SU-DHL-6 (cell line): ENCODE data around the gene TRIM29.

ENCODE experiments used
- H2AFZ ChIP-seq: fragments of 200-600 bp; sonication (generic); 2 replicates; pipeline ENCODE4 v1.6.1; 2014; ENCODE audit warnings: low read depth, mild to moderate bottlenecking, moderate library complexity, mixed read lengths, antibody characterized with exemption, low read length; ENCODE audit not compliant: severe bottlenecking
- H3F3A ChIP-seq: fragments of 200-600 bp; shearing (Covaris generic); 2 replicates; pipeline ENCODE4 v1.6.0; 2016; ENCODE audit warnings: antibody characterized with exemption, mild to moderate bottlenecking; ENCODE audit not compliant: insufficient read depth
- H3K27ac ChIP-seq: fragments of 200-600 bp; sonication (generic); 2 replicates; pipeline ENCODE4 v1.5.1; 2016; ENCODE audit warnings: low read depth, mild to moderate bottlenecking, low read length, moderate library complexity, mixed read lengths
- H3K27me3 ChIP-seq: fragments of 200-600 bp; sonication (generic), shearing (Covaris generic); 2 replicates; pipeline ENCODE4 v1.6.0; 2014; ENCODE audit warnings: mild to moderate bottlenecking, low read length
- H3K36me3 ChIP-seq: fragments of 200-600 bp; sonication (generic); 2 replicates; pipeline ENCODE4 v1.6.1; 2014; ENCODE audit warnings: mild to moderate bottlenecking, low read length, mixed read lengths
- H3K4me2 ChIP-seq: fragments of 300-600, 200-600 bp; shearing (Covaris generic), sonication (generic); 2 replicates; pipeline ENCODE4 v1.6.0; 2014; ENCODE audit warnings: low read length, low read depth, mild to moderate bottlenecking; ENCODE audit not compliant: poor library complexity, severe bottlenecking
- H3K4me3 ChIP-seq: fragments of 200-600 bp; sonication (generic); 2 replicates; pipeline ENCODE4 v1.5.1; 2014; ENCODE audit warnings: antibody characterized with exemption, low read length, mild to moderate bottlenecking, mixed read lengths; ENCODE audit not compliant: insufficient read depth, poor library complexity, severe bottlenecking
- H3K79me2 ChIP-seq: fragments of 200-600 bp; sonication (generic); 2 replicates; pipeline ENCODE4 v1.6.1; 2014; ENCODE audit warnings: mild to moderate bottlenecking, low read length, moderate library complexity; ENCODE audit not compliant: insufficient read depth
- H3K9ac ChIP-seq: fragments of 200-600 bp; sonication (generic); 2 replicates; pipeline ENCODE4 v1.7.0; 2014; ENCODE audit warnings: mild to moderate bottlenecking, low read length
- H3K9me2 ChIP-seq: fragments of 200-600 bp; sonication (generic); replicated peaks from 2 replicates; pipeline ENCODE4 v1.6.1; 2014; ENCODE audit warnings: low read length; ENCODE audit not compliant: insufficient read depth
- H3K9me3 ChIP-seq: fragments of 200-600 bp; sonication (generic); 2 replicates; pipeline ENCODE4 v1.6.1; 2014; ENCODE audit warnings: low read length, mixed read lengths; ENCODE audit not compliant: insufficient read depth
- H4K20me1 ChIP-seq: fragments of 200-600 bp; sonication (generic); 2 replicates; pipeline ENCODE4 v1.6.1; 2014; ENCODE audit warnings: low read depth, mild to moderate bottlenecking, antibody characterized with exemption, low read length, moderate library complexity, mixed read lengths
- EZH2phosphoT487 ChIP-seq: fragments of 200-600 bp; sonication (generic), shearing (Covaris generic); conservative IDR thresholded peaks from 2 replicates; pipeline ENCODE4 v1.6.1; 2018; ENCODE audit warnings: mild to moderate bottlenecking, antibody characterized with exemption, low read length, moderate library complexity, mixed read lengths
- TF ChIP-seq, protein P1 (sequence below): fragments of 200-600 bp; sonication (generic); IDR thresholded peaks from one replicate; pipeline ENCODE4 v1.5.1; 2017; ENCODE audit warnings: antibody characterized with exemption, mild to moderate bottlenecking, low read length, moderate library complexity; ENCODE audit not compliant: insufficient read depth, poor library complexity, severe bottlenecking

TRIM29 gene

GRCh38 chr11:120120805-120121335 is 17.0 kb downstream of the TRIM29 start:
- TF ChIP-seq EZH2phosphoT487, result no peak
- TF ChIP-seq, protein P1, sequence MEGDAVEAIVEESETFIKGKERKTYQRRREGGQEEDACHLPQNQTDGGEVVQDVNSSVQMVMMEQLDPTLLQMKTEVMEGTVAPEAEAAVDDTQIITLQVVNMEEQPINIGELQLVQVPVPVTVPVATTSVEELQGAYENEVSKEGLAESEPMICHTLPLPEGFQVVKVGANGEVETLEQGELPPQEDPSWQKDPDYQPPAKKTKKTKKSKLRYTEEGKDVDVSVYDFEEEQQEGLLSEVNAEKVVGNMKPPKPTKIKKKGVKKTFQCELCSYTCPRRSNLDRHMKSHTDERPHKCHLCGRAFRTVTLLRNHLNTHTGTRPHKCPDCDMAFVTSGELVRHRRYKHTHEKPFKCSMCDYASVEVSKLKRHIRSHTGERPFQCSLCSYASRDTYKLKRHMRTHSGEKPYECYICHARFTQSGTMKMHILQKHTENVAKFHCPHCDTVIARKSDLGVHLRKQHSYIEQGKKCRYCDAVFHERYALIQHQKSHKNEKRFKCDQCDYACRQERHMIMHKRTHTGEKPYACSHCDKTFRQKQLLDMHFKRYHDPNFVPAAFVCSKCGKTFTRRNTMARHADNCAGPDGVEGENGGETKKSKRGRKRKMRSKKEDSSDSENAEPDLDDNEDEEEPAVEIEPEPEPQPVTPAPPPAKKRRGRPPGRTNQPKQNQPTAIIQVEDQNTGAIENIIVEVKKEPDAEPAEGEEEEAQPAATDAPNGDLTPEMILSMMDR, result no peak
- Histone ChIP-seq H2AFZ (no peak overlapping the region), H3K4me3 (no peak overlapping the region), H3K27ac (no peak overlapping the region), H3K9ac (no peak overlapping the region), H4K20me1 (no peaks in the 10 kb centered on the region), H3K79me2 (no peaks in the 10 kb centered on the region), H3K9me2 (no peaks in the 10 kb centered on the region), H3K36me3 (no peaks in the 10 kb centered on the region), H3K9me3 (no peaks in the 10 kb centered on the region), H3K4me2 (no peak overlapping the region), H3K27me3 (no peaks in the 10 kb centered on the region), H3F3A (no peaks in the 10 kb centered on the region)

DNA sequence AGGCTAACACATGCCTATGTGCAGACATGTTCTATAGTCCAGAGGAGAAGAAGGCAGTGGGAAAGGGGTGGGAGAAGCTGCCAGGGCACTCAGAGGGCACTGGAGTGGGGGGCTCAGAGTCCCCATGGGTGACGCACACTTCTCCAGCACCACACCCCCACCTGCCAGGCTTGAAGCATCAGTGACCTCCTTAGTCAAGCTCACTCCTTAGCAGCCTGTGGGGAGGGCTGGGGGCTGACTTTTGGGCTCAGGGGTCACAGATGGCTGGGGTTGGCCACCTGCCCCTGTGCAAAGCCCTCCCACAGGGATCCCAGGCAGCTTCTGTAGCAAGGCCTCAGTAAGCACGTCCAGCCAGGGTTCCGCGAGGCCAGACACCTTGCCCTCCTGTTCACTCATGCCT is 18.8 kb downstream of the TRIM29 start:
- H3K36me3 ChIP-seq, result no peaks in the 10 kb centered on the region
- no peaks in the 10 kb centered on the region for H3K79me2 ChIP-seq
- no peaks in the 10 kb centered on the region for H3K9me2 ChIP-seq
- no peaks in the 10 kb centered on the region for H3F3A ChIP-seq
- no peak overlapping the region for H3K27ac ChIP-seq
- no peaks in the 10 kb centered on the region for H3K27me3 ChIP-seq
- no peaks in the 10 kb centered on the region for H3K9me3 ChIP-seq
- H4K20me1 ChIP-seq, result no peaks in the 10 kb centered on the region
- TF ChIP-seq, protein P1, result no peak
- no peak for TF ChIP-seq EZH2phosphoT487
- H2AFZ ChIP-seq, result no peak overlapping the region
- no peak overlapping the region for H3K4me3 ChIP-seq
- no peak overlapping the region for H3K4me2 ChIP-seq
- H3K9ac ChIP-seq, result no peak overlapping the region

GRCh38 chr11:120117991-120118390 is 19.9 kb downstream of the TRIM29 start:
- no peak overlapping the region for H3K9ac ChIP-seq
- no peaks in the 10 kb centered on the region for H3K36me3 ChIP-seq
- no peaks in the 10 kb centered on the region for H3K27me3 ChIP-seq
- no peaks in the 10 kb centered on the region for H3K9me3 ChIP-seq
- H3K9me2 ChIP-seq, result no peaks in the 10 kb centered on the region
- H3K4me2 ChIP-seq, result no peak overlapping the region
- TF ChIP-seq, protein P1, result no peak
- no peak for TF ChIP-seq EZH2phosphoT487
- H4K20me1 ChIP-seq, result no peaks in the 10 kb centered on the region
- no peak overlapping the region for H3K4me3 ChIP-seq
- no peak overlapping the region for H2AFZ ChIP-seq
- no peak overlapping the region for H3K27ac ChIP-seq
- H3F3A ChIP-seq, result no peaks in the 10 kb centered on the region
- no peaks in the 10 kb centered on the region for H3K79me2 ChIP-seq

GRCh38 chr11:120116966-120117365 is 20.9 kb downstream of the TRIM29 start:
- no peak overlapping the region for H3K9ac ChIP-seq
- no peaks in the 10 kb centered on the region for H3K27me3 ChIP-seq
- no peaks in the 10 kb centered on the region for H3K9me2 ChIP-seq
- TF ChIP-seq EZH2phosphoT487, result no peak
- TF ChIP-seq, protein P1, result no peak
- H2AFZ ChIP-seq, result no peak overlapping the region
- H3K4me3 ChIP-seq, result no peak overlapping the region
- no peaks in the 10 kb centered on the region for H4K20me1 ChIP-seq
- H3F3A ChIP-seq, result no peaks in the 10 kb centered on the region
- H3K4me2 ChIP-seq, result no peak overlapping the region
- no peaks in the 10 kb centered on the region for H3K36me3 ChIP-seq
- no peaks in the 10 kb centered on the region for H3K79me2 ChIP-seq
- H3K9me3 ChIP-seq, result no peaks in the 10 kb centered on the region
- H3K27ac ChIP-seq, result no peak overlapping the region
